HEK293 (cell line): ENCODE measurements around the gene MTHFD1L.

Experiments used
- PRDM10 ChIP-seq: fragments of 450-650 bp; formaldehyde crosslinking; IDR thresholded peaks from 2 replicates; pipeline ENCODE4 v1.5.1; 2016; ENCODE audit warnings: missing biosample characterization, missing genetic modification characterization
- ZNF114 ChIP-seq: fragments of 450-650 bp; formaldehyde crosslinking; IDR thresholded peaks from 2 replicates; pipeline ENCODE4 v1.5.0; 2017; ENCODE audit warnings: missing biosample characterization, missing genetic modification characterization
- ZNF449 ChIP-seq: fragments of 450-650 bp; formaldehyde crosslinking; IDR thresholded peaks from 2 replicates; pipeline ENCODE4 v1.5.1; 2017; ENCODE audit warnings: missing biosample characterization, mild to moderate bottlenecking, missing genetic modification characterization, moderate library complexity

GRCh38 chr6:150994026-150994425 lies 128.5 kb downstream of the MTHFD1L start:
- TF ChIP-seq ZNF114 (tag by site-specific recombination) (no peak), ZNF449 (tag by site-specific recombination) (no peak), PRDM10 (no peak)
